HEK293T (cell line): ENCODE data around the gene MCTP2.

Source experiments
- CTCF ChIA-PET: fragments of 350-600 bp; formaldehyde crosslinking; extraction: SDS; loops from one replicate; lab custom pipeline; 2021; ENCODE audit warnings: antibody characterized with exemption, inconsistent platforms; lab: Yijun Ruan, JAX
- POLR2A ChIA-PET: fragments of 350-600 bp; formaldehyde crosslinking; extraction: SDS; loops from one replicate; lab custom pipeline; 2020; ENCODE audit warnings: antibody characterized with exemption, inconsistent platforms; lab: Yijun Ruan, JAX
- DNase-seq: peaks from one replicate; pipeline ENCODE4 v3.0.0; 2012; ENCODE audit warnings: mixed read lengths; ENCODE audit errors: extremely low spot score
- ARNT ChIP-seq: fragments of 450-650 bp; IDR thresholded peaks from 2 replicates; pipeline ENCODE4 v1.6.1; 2017; ENCODE audit warnings: mild to moderate bottlenecking
- BHLHE40 ChIP-seq: fragments of 450-650 bp; IDR thresholded peaks from 2 replicates; pipeline ENCODE4 v1.6.1; 2016; ENCODE audit warnings: mild to moderate bottlenecking, moderate library complexity, borderline replicate concordance
- CTBP1 ChIP-seq: fragments of 450-650 bp; IDR thresholded peaks from 2 replicates; pipeline ENCODE4 v1.6.1; 2016; ENCODE audit warnings: borderline replicate concordance
- ELF4 ChIP-seq: fragments of 450-650 bp; IDR thresholded peaks from 2 replicates; pipeline ENCODE4 v1.6.1; 2017; ENCODE audit warnings: antibody characterized with exemption
- FOXA1 ChIP-seq: fragments of 450-650 bp; IDR thresholded peaks from 2 replicates; pipeline ENCODE4 v1.6.1; 2016; ENCODE audit warnings: mild to moderate bottlenecking
- FOXK2 ChIP-seq: fragments of 450-650 bp; IDR thresholded peaks from 2 replicates; pipeline ENCODE4 v1.6.1; 2016; ENCODE audit warnings: mild to moderate bottlenecking
- FOXM1 ChIP-seq: fragments of 450-650 bp; IDR thresholded peaks from 2 replicates; pipeline ENCODE4 v1.6.1; 2017; ENCODE audit warnings: mild to moderate bottlenecking, borderline replicate concordance
- HDGF ChIP-seq: fragments of 450-650 bp; IDR thresholded peaks from 2 replicates; pipeline ENCODE4 v1.6.1; 2017; ENCODE audit warnings: antibody characterized with exemption, borderline replicate concordance
- L3MBTL2 ChIP-seq: fragments of 450-650 bp; conservative IDR thresholded peaks from 2 replicates; pipeline ENCODE4 v1.6.1; 2016; ENCODE audit warnings: mild to moderate bottlenecking
- LEF1 ChIP-seq: fragments of 450-650 bp; IDR thresholded peaks from 2 replicates; pipeline ENCODE4 v1.6.1; 2017; ENCODE audit warnings: mild to moderate bottlenecking, borderline replicate concordance
- NFRKB ChIP-seq: fragments of 450-650 bp; IDR thresholded peaks from 2 replicates; pipeline ENCODE4 v1.6.1; 2016; ENCODE audit warnings: mild to moderate bottlenecking, moderate library complexity
- PKNOX1 ChIP-seq: fragments of 450-650 bp; IDR thresholded peaks from 2 replicates; pipeline ENCODE4 v1.6.1; 2016
- SP1 ChIP-seq: fragments of 450-650 bp; IDR thresholded peaks from 2 replicates; pipeline ENCODE4 v1.6.1; 2017
- SUZ12 ChIP-seq: fragments of 450-650 bp; IDR thresholded peaks from 2 replicates; pipeline ENCODE4 v1.6.1; 2016; ENCODE audit warnings: mild to moderate bottlenecking
- TARDBP ChIP-seq: fragments of 450-650 bp; IDR thresholded peaks from 2 replicates; pipeline ENCODE4 v1.6.1; 2016
- ZNF384 ChIP-seq: fragments of 450-650 bp; IDR thresholded peaks from 2 replicates; pipeline ENCODE4 v1.6.1; 2016

The MCTP2 gene

GRCh38 chr15:94432279-94432678 lies 200.9 kb downstream of the MCTP2 start:
- ChIA-PET POLR2A (no interaction called here), CTCF (no interaction called here)
- no peak for DNase-seq
- TF ChIP-seq TARDBP (no peak), L3MBTL2 (no peak), ELF4 (no peak), ARNT (no peak), ZNF384 (no peak), SP1 (no peak), HDGF (no peak), PKNOX1 (no peak), SUZ12 (no peak), FOXA1 (no peak), FOXK2 (no peak), CTBP1 (no peak), NFRKB (no peak), LEF1 (no peak), FOXM1 (no peak), BHLHE40 (no peak)

- DNase-seq, result no peak
- CTCF ChIA-PET, result no interaction called here
- POLR2A ChIA-PET, result no interaction called here
- TF ChIP-seq HDGF (no peak), SP1 (no peak), NFRKB (no peak), BHLHE40 (no peak), SUZ12 (no peak), ZNF384 (no peak), FOXM1 (no peak), FOXK2 (no peak), ELF4 (no peak), TARDBP (no peak), L3MBTL2 (no peak), FOXA1 (no peak), PKNOX1 (no peak), LEF1 (no peak), CTBP1 (no peak), ARNT (no peak)
Measured at GRCh38 chr15:94439158-94439557, 207.8 kb downstream of the MCTP2 start.

- no peak for DNase-seq
- TF ChIP-seq HDGF (no peak), ARNT (no peak), LEF1 (no peak), PKNOX1 (no peak), FOXM1 (no peak), TARDBP (no peak), FOXA1 (no peak), ELF4 (no peak)
- CTCF ChIA-PET, result no interaction called here
- POLR2A ChIA-PET, result no interaction called here
Measured at GRCh38 chr15:94441760-94442159, 210.4 kb downstream of the MCTP2 start.

- TF ChIP-seq FOXA1, result no peak
- TF ChIP-seq PKNOX1, result no peak
- no peak for TF ChIP-seq FOXM1
- TF ChIP-seq LEF1, result no peak
- no peak for TF ChIP-seq NFRKB
- TF ChIP-seq TARDBP, result no peak
- no peak for TF ChIP-seq ZNF384
- TF ChIP-seq ARNT, result no peak
- TF ChIP-seq BHLHE40, result no peak
- TF ChIP-seq L3MBTL2, result no peak
- no peak for TF ChIP-seq FOXK2
- no peak for TF ChIP-seq SUZ12
- TF ChIP-seq ELF4, result no peak
- TF ChIP-seq SP1, result no peak
- no peak for TF ChIP-seq CTBP1
- CTCF ChIA-PET, result no interaction called here
- POLR2A ChIA-PET, result no interaction called here
- no peak for DNase-seq
Measured at GRCh38 chr15:94442480-94442879, 211.1 kb downstream of the MCTP2 start.

- ChIA-PET POLR2A (no interaction called here), CTCF (no interaction called here)
- no peak for TF ChIP-seq ZNF384
- TF ChIP-seq NFRKB, result no peak
- TF ChIP-seq HDGF, result no peak
- no peak for TF ChIP-seq FOXA1
- TF ChIP-seq ARNT, result no peak
- no peak for TF ChIP-seq BHLHE40
- DNase-seq, result no peak
Measured at GRCh38 chr15:94443186-94443585, 211.8 kb downstream of the MCTP2 start.

GRCh38 chr15:94445566-94446160 lies 214.3 kb downstream of the MCTP2 start:
- TF ChIP-seq L3MBTL2, result no peak
- no peak for TF ChIP-seq TARDBP
- no peak for TF ChIP-seq PKNOX1
- no peak for TF ChIP-seq ARNT
- TF ChIP-seq SUZ12, result no peak
- DNase-seq, result no peak
- ChIA-PET POLR2A (no interaction called here), CTCF (no interaction called here)
